Measurements from ENCODE around the gene LSP1. TPM values are rescaled to one million over a fixed set of nuclear protein-coding genes. Genes with fewer than 3 reads are reported as not detected.
A peak's percentile ranks its signal among the peaks of the same experiment; 100 is the strongest.

Gene LSP1
- total RNA-seq, 1 donor = 357 TPM

DNA sequence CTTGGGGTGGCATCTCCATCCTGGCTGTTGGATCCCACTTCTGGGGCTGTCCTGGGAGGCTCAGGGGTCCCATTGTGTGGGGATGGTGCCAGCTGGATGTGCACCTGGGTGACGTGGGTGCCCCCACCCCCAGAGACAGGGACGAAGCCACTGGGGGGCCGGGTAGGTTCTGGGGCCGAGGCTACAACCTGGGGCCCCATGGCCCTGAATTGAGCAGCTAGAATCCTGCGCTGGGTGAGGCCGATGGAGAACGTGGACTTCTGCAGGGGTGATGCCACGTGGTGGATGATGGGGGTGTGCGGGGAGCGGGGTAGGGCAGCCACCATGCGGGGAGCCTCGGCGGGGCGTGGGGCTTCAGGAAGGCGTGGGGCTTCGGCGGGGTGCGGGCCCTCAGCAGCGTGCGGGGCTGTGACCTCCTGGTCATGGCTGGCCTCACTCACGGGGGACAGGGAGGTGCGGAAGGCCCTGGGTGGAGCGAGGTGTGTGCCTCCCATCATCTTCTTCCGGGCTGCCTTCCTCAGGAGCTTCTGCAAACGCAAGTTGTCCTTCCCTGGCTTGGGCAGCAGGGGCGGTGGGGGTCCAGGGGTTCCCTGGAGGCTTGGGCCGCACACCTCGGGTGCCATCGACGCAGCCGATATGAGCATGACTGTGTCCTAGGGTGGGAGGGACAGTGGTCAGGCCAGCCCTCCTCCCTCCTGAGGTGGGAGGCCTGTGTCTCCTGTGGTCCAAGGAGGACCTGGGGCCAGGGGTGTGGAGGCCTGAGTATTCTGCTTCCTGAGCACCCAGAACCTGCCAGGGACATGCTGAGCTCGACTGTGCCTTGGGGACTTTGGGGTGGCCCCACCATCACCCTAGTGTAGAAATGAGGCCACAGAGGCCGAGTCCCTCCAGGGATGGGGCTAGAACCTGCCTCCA, 37.3 kb downstream of the LSP1 start:
- H3K4me1 ChIP-seq (ENCODE audit: insufficient read depth, low read length) = peaks cover 47% of the 10 kb centered on the region
- no peaks in the 10 kb centered on the region for H3K27me3 ChIP-seq (ENCODE audit: insufficient read depth, low read length)
- H3K4me3 ChIP-seq (ENCODE audit: low read length) = peak overlapping the region; percentile 6
- H3K9me3 ChIP-seq (ENCODE audit: low read depth, low read length) = no peaks in the 10 kb centered on the region

DNA sequence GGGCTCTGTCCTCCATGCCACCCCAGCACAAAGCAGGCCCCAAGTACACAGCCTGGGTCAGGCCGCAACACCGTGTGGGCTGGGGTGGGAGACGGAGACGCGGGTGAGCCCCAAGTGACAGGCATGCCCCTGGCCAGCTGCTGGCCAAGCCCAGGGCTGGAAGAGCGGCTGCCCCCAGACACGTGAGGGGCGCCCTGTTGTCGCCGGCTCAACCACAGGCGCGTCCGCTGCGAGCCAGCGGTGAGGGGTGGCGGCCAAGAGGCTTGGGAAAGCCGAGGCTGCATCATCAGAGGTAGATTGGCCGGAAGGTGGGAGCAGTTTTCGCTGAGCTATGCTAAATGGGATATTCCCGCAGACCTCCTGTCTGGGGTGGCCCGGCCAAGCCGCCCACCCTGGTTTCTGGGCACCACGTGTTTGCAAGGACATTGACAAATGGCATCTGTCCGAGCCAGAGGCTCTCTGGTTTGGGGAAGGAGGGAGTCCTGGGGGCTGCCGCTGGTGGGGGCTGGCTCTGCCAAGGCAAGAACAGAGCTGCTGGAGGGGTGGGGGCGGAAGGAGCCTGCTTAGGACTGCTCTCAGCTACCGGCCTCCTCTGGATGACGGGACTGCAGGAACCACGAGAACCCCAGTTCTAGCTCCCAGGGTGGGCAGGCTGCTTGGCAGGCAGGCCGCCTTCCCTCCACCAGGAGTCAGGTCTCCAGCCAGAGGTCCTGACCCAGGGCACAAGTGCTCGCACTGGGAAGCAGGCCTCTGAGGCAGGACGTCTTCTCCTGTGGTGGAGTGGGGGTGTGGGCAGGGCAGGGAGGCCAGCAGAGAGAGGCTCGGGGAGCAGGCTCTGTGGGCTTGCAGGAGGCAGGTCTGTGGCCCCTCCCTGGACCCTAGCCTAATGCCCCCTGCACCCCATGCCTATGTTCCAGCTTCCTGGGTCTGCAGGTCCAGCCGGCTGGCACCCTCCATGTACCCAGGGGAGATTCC, 38.3 kb downstream of the LSP1 start:
- H3K9me3 ChIP-seq (ENCODE audit: low read depth, low read length) = no peaks in the 10 kb centered on the region
- no peaks in the 10 kb centered on the region for H3K27me3 ChIP-seq (ENCODE audit: insufficient read depth, low read length)
- no peak overlapping the region for H3K4me3 ChIP-seq (ENCODE audit: low read length)
- H3K4me1 ChIP-seq (ENCODE audit: insufficient read depth, low read length) = peaks cover 47% of the 10 kb centered on the region

DNA sequence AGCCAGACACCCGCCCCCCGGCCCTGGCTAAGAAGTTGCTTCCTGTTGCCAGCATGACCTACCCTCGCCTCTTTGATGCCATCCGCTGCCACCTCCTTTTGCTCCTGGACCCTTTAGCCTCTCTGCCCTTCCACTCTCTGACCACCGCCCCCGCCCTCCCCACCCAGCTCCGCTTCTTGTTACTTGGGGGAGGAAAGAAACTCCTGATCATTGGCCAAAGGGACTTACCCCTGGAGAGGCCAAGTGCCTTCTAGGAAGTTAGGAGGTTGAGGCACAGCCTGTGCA, 38.9 kb downstream of the LSP1 start, which contains the start of gene PRR33:
Gene PRR33, minus strand, starts transcription at position 65 of the 285 bp plus-strand sequence. CDS start 1,311 bp downstream, outside the sequence.
- no peak within 1 kb of the TSS for H3K4me3 ChIP-seq (ENCODE audit: low read length)
- H3K9me3 ChIP-seq (ENCODE audit: low read depth, low read length) = no peaks in the 10 kb centered on the region
- H3K27me3 ChIP-seq (ENCODE audit: insufficient read depth, low read length) = no peaks in the 10 kb centered on the region
- peaks cover 48% of the 10 kb centered on the region for H3K4me1 ChIP-seq (ENCODE audit: insufficient read depth, low read length)

DNA sequence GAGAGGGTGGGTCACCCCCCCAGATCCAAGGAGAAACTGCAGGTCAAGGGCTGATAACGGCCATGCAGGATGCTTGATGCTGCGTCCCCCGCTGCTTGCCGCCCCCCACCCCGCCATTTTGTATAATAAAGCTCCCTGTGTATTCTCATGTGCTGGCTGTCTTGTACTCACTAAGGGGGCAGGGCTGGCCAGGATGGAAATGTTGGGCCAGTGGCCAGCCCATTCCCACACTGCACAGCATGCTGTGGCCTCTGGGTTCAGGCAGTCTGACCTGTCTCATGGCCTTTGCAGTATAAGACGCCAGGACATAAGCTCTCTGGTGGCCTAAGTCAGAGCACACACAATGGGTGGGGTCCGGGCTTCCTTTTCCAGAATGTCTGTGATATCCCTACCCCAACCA, 39.2 kb downstream of the LSP1 start:
- H3K27me3 ChIP-seq (ENCODE audit: insufficient read depth, low read length) = no peaks in the 10 kb centered on the region
- no peaks in the 10 kb centered on the region for H3K9me3 ChIP-seq (ENCODE audit: low read depth, low read length)
- H3K4me1 ChIP-seq (ENCODE audit: insufficient read depth, low read length) = peaks cover 52% of the 10 kb centered on the region
- H3K4me3 ChIP-seq (ENCODE audit: low read length) = no peak overlapping the region

DNA sequence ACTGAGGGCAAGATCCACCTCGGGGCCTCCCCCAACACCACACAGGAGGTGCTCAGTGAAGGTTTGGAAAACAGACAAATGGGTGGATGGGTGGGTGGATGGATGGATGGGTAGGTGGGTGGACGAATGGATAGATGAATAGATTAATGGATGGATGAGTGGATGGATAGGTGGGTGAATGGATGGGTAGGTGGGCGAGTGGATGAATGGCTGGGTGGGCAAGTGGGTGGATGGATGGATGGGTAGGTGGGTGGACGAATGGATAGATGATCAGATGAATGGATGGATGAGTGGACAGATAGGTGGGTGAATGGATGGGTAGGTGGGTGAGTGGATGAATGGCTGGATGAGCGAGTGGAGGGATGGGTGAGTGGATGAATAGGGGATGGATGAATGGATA, 39.7 kb downstream of the LSP1 start:
- peaks cover 54% of the 10 kb centered on the region for H3K4me1 ChIP-seq (ENCODE audit: insufficient read depth, low read length)

DNA sequence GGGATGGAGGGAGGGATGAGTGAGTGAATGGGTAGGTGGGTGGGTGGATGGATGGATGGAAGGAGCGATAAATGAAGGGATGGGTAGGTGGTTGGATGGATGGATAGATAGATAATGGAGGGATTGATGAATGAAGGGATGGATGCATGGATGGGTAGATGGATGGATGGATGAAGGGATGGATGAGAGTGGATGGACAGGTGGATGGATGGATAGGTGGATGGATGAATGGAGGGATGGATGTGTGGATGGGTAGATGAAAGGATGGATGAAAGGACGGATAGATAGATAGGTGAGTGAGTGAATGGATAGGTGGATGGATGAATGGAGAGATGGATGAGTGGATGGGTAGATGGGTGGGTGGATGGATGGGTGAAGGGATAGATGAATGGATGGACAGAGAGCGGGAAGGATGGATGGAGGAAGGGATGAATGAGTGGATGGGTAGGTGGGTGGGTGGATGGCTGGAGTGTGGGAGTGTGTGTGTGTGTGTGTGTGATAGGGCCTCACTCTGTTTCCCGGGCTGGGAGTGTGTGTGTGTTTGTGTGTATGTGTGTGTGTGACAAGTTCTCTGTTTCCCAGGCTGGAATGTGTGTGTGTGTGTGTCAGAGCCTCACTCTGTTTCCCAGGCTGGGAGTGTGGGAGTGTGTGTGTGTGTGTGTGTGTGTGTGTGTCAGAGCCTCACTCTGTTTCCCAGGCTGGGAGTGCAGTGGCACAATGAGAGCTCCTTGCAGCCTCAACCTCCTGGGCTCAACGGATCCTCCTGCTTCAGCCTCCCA, 40.9 kb downstream of the LSP1 start:
- H3K27me3 ChIP-seq (ENCODE audit: insufficient read depth, low read length) = no peaks in the 10 kb centered on the region
- H3K4me3 ChIP-seq (ENCODE audit: low read length) = no peak overlapping the region
- peaks cover 46% of the 10 kb centered on the region for H3K4me1 ChIP-seq (ENCODE audit: insufficient read depth, low read length)
- no peaks in the 10 kb centered on the region for H3K9me3 ChIP-seq (ENCODE audit: low read depth, low read length)

More for the DNA sequence above, 39.7 kb downstream of the LSP1 start:
- Histone ChIP-seq H3K9me3 (ENCODE audit: low read depth, low read length) (no peaks in the 10 kb centered on the region), H3K27me3 (ENCODE audit: insufficient read depth, low read length) (no peaks in the 10 kb centered on the region), H3K4me3 (ENCODE audit: low read length) (no peak overlapping the region)

DNA sequence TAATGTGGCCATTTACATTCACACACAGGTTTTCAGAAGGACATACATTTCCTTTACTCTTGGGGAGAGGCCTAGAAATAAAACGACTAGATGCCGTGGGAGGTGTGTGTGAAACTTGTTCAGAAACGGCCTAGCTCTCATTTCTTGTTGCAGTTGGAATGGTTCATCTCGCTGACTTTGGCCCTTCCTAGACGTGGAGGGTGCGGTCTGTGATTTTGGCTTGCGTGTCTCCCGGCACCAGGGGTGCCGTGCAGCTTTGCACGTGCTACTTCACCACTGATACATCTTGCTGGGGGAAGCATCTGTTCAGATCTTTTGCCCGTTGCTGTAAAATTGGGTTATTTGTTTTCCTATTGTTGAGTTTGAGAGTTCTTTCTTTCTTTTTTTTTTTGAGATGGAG, 41.9 kb downstream of the LSP1 start:
- Histone ChIP-seq H3K4me3 (ENCODE audit: low read length) (no peak overlapping the region), H3K4me1 (ENCODE audit: insufficient read depth, low read length) (peaks cover 37% of the 10 kb centered on the region)

DNA sequence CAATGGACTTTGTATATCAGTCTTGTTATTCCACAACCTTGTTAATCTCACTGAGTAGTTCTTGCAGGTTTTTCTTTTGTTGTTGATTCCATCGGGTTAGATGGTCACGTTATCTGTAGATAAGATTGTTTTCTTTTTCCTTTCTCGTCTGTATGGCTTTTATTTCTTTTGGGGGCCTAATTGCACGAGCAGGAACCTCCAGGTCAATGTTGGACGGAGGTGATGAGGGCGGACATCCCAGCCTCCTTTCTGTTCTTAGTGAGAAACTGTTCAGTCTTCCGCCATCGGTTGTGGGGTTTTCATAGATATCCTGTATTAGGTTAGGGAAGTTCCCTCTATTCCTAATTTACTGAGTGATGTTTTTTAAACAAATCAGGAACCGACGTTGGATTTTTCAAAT, 43.6 kb downstream of the LSP1 start:
- Histone ChIP-seq H3K4me1 (ENCODE audit: insufficient read depth, low read length) (peaks cover 20% of the 10 kb centered on the region), H3K9me3 (ENCODE audit: low read depth, low read length) (no peaks in the 10 kb centered on the region), H3K4me3 (ENCODE audit: low read length) (no peak overlapping the region), H3K27me3 (ENCODE audit: insufficient read depth, low read length) (no peaks in the 10 kb centered on the region)

More for the DNA sequence above, 41.9 kb downstream of the LSP1 start:
- H3K27me3 ChIP-seq (ENCODE audit: insufficient read depth, low read length) = no peaks in the 10 kb centered on the region
- no peaks in the 10 kb centered on the region for H3K9me3 ChIP-seq (ENCODE audit: low read depth, low read length)

DNA sequence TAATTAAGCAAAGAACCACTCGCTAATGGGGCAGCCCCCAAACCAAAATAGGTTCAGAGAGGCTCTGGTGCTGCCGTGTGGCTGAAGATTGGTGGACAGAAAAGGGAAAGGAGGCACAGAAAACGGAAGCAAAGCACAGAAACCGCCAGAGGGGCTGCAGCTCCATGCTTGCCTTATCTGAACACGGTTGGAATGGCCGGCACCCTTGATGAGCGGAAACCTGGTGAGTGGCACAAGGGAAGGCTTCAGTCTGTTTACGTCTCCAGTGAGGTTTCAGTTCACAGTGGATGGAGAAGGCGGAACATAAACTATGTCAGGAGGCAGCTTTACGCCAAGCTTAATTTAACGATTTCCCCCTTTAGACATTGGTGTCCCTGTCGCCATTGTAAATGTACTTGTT, 44.0 kb downstream of the LSP1 start:
- Histone ChIP-seq H3K4me1 (ENCODE audit: insufficient read depth, low read length) (peaks cover 16% of the 10 kb centered on the region), H3K4me3 (ENCODE audit: low read length) (peak overlapping the region; percentile 22), H3K27me3 (ENCODE audit: insufficient read depth, low read length) (no peaks in the 10 kb centered on the region), H3K9me3 (ENCODE audit: low read depth, low read length) (no peaks in the 10 kb centered on the region)

DNA sequence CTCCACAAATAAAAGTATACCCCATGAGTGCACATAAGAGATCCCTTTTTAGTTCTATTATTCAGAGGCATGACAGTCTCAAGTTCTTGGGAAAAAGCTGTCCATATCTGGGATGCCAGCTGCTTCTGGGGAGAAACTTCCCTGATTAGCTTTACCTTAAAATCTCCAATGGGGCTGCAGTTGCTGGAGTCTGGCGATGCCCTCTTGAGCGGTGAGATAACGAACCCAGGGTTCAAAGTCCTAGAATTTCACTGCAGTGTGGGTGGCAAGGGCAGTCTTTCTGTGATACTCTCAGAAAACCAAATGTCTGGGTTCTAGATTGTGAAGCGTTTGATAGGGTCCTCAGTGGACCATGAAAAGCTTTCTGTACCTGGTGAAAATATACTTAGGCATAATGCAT, 46.2 kb downstream of the LSP1 start:
- Histone ChIP-seq H3K4me3 (ENCODE audit: low read length) (no peak overlapping the region), H3K4me1 (ENCODE audit: insufficient read depth, low read length) (peaks cover 13% of the 10 kb centered on the region), H3K9me3 (ENCODE audit: low read depth, low read length) (no peaks in the 10 kb centered on the region), H3K27me3 (ENCODE audit: insufficient read depth, low read length) (no peaks in the 10 kb centered on the region)

DNA sequence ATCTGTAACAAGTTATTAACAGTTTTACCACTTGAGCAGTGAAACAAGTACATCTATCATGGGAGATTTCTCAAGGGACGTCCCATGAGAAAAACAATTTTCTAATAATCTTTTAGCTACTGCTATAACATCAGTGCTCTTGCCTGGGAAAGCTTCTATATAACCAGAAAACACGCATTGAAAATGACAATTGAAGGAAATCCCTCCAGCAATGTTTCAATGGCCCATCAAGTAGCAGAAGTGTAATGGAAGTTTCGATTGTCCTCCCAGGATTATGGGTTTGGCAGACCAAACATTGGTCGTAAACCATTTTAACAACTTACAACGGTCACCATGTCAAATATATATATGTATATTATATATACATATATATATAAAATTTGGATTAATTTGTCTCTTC, 46.8 kb downstream of the LSP1 start:
- H3K4me1 ChIP-seq (ENCODE audit: insufficient read depth, low read length) = peaks cover 13% of the 10 kb centered on the region

DNA sequence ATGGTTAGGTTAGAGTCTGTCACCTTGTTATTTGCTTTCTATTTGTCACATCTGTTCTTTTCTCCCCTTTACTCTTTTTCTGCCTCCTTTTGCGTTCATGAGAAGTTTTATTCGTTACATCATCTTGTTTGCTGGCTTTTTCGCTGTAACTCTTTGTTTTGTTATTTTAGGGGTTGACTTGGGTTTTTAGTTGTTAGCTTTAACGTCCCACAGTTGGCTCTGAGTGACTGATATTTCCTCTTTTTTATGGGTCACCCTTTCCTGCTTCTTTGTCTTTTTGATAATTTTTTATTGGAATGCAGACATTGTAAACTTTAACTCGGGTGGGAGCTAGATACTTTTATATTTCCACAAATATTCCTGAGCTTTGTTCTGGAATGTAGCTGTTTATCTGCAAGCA, 53.3 kb downstream of the LSP1 start:
- no peaks in the 10 kb centered on the region for H3K4me1 ChIP-seq (ENCODE audit: insufficient read depth, low read length)
- H3K9me3 ChIP-seq (ENCODE audit: low read depth, low read length) = no peaks in the 10 kb centered on the region
- H3K27me3 ChIP-seq (ENCODE audit: insufficient read depth, low read length) = no peaks in the 10 kb centered on the region
- no peak overlapping the region for H3K4me3 ChIP-seq (ENCODE audit: low read length)

More for the DNA sequence above, 46.8 kb downstream of the LSP1 start:
- Histone ChIP-seq H3K27me3 (ENCODE audit: insufficient read depth, low read length) (no peaks in the 10 kb centered on the region), H3K9me3 (ENCODE audit: low read depth, low read length) (no peaks in the 10 kb centered on the region), H3K4me3 (ENCODE audit: low read length) (no peak overlapping the region)

DNA sequence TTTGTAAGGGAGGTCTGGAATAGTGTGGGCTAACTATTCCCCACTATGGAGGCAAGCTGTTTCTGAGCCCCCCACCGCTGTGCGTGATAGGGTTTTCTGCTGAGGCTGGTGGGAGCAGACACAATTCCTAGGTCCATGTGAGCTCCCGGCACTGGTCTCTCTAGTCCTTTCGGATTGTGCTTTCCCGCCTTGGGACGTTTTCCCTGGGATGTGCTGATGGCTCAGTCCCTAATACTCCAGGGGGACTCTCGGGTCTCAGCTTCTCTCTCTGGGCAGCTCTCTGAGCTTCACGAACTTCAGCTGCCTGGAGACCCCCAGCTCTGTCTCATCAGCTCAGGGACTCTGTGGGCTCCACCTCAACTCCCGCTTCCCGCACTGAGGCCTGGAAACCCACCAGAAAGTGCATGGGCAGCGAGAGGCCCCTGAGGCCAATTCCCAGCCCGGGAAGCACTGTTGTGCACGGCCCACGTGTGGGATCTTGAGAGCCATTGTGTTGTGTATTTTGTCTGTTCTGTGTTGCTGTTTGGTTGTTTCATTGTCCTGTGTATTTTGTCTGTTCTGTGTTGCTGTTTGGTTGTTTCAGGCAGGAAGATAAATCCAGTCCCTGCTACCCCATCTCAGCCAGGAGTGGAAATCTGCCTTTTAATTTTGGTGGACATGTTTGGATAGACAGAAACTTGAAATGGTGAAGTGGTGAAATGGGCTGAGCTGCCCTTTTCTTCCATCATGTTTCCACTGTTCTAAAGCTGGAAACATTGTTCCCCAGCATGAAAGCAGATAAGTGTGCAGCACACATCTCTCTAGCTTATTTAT, 53.9 kb downstream of the LSP1 start:
- H3K4me1 ChIP-seq (ENCODE audit: insufficient read depth, low read length) = peaks cover under 1% of the 10 kb centered on the region
- H3K9me3 ChIP-seq (ENCODE audit: low read depth, low read length) = no peaks in the 10 kb centered on the region
- H3K4me3 ChIP-seq (ENCODE audit: low read length) = no peak overlapping the region
- no peaks in the 10 kb centered on the region for H3K27me3 ChIP-seq (ENCODE audit: insufficient read depth, low read length)

DNA sequence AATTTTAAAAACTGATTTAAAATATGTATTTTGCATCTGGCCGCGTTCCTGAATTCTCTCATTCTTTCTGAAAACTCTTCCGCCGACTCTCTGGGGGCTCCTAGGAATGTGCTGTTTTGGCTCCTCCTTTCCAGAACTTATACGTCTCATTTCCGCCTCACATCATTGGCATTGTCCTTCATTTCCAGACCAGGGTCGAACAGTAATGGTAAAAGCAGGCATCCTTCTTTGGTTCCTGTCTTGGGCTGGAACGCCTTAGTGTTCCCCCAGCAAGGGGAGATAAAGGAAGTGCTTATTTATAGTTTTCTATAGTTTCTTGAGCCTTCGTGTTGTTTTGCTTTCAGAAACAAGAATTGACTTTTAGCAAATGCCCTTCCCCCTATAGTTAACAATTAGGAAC, 55.7 kb downstream of the LSP1 start:
- Histone ChIP-seq H3K27me3 (ENCODE audit: insufficient read depth, low read length) (no peaks in the 10 kb centered on the region), H3K4me3 (ENCODE audit: low read length) (no peak overlapping the region), H3K9me3 (ENCODE audit: low read depth, low read length) (no peaks in the 10 kb centered on the region), H3K4me1 (ENCODE audit: insufficient read depth, low read length) (peaks cover 11% of the 10 kb centered on the region)

All from mononuclear cell (primary cell).